H9 (cell line): ENCODE results near the gene STAMBP. TPM values are rescaled to one million over a fixed set of nuclear protein-coding genes. Genes with fewer than 3 reads are reported as not detected.

ENCODE experiments used
- DNase-seq: peaks from one replicate; pipeline ENCODE4 v3.0.0-alpha.2; 2017
- H2AFZ ChIP-seq: one replicate; pipeline ENCODE4 v1.6.1; 2013; ENCODE audit warnings: mild to moderate bottlenecking, low read length, control low read depth, moderate library complexity
- H2AK5ac ChIP-seq: 2 replicates; pipeline ENCODE4 v1.6.1; 2013; ENCODE audit warnings: low read length, control low read depth, mixed read lengths; ENCODE audit not compliant: insufficient read length
- H2BK120ac ChIP-seq: one replicate; pipeline ENCODE4 v1.6.1; 2013; ENCODE audit warnings: low read depth, mild to moderate bottlenecking, low read length, control low read depth, inconsistent platforms; ENCODE audit not compliant: poor library complexity, severe bottlenecking
- H2BK12ac ChIP-seq: 2 replicates; pipeline ENCODE4 v1.6.1; 2013; ENCODE audit warnings: low read length, control low read depth, mixed read lengths, low read depth; ENCODE audit not compliant: insufficient read length
- H2BK15ac ChIP-seq: 2 replicates; pipeline ENCODE4 v1.6.1; 2013; ENCODE audit warnings: low read depth, low read length, control low read depth
- H2BK20ac ChIP-seq: one replicate; pipeline ENCODE4 v1.6.1; 2013; ENCODE audit warnings: low read depth, mild to moderate bottlenecking, low read length, control low read depth, inconsistent platforms; ENCODE audit not compliant: poor library complexity, severe bottlenecking
- H2BK5ac ChIP-seq: 2 replicates; pipeline ENCODE4 v1.6.1; 2013; ENCODE audit warnings: low read length, control low read depth, mixed read lengths; ENCODE audit not compliant: insufficient read length
- H3K14ac ChIP-seq: 2 replicates; pipeline ENCODE4 v1.6.1; 2013; ENCODE audit warnings: low read length, control low read depth; ENCODE audit not compliant: insufficient read depth
- H3K18ac ChIP-seq: 2 replicates; pipeline ENCODE4 v1.6.1; 2013; ENCODE audit warnings: low read depth, mild to moderate bottlenecking, mixed read lengths, low read length, control low read depth; ENCODE audit not compliant: insufficient read length
- H3K23ac ChIP-seq: 2 replicates; pipeline ENCODE4 v1.6.1; 2013; ENCODE audit warnings: low read length, control low read depth, mixed read lengths, low read depth; ENCODE audit not compliant: insufficient read length
- H3K23me2 ChIP-seq: 2 replicates; pipeline ENCODE4 v1.6.1; 2013; ENCODE audit warnings: low read depth, mild to moderate bottlenecking, mixed read lengths, low read length, control low read depth; ENCODE audit not compliant: insufficient read length, poor library complexity, severe bottlenecking
- H3K27ac ChIP-seq: 2 replicates; pipeline ENCODE4 v1.5.1; 2013; ENCODE audit warnings: low read length, control low read depth, mixed read lengths, low read depth; ENCODE audit not compliant: insufficient read length
- H3K27me3 ChIP-seq: 2 replicates; pipeline ENCODE4 v1.6.1; 2013; ENCODE audit warnings: low read length, control low read depth, inconsistent platforms; ENCODE audit not compliant: insufficient read depth
- H3K4ac ChIP-seq: 2 replicates; pipeline ENCODE4 v1.6.1; 2013; ENCODE audit warnings: low read depth, mild to moderate bottlenecking, control low read depth, inconsistent platforms, low read length, moderate library complexity
- H3K4me1 ChIP-seq: 2 replicates; pipeline ENCODE4 v1.6.1; 2013; ENCODE audit warnings: low read length, control low read depth, inconsistent platforms; ENCODE audit not compliant: insufficient read depth
- H3K4me2 ChIP-seq: 2 replicates; pipeline ENCODE4 v1.6.1; 2013; ENCODE audit warnings: low read length, control low read depth, mixed read lengths; ENCODE audit not compliant: insufficient read length, insufficient read depth
- H3K56ac ChIP-seq: 2 replicates; pipeline ENCODE4 v1.6.1; 2013; ENCODE audit warnings: low read depth, mild to moderate bottlenecking, mixed read lengths, low read length, control low read depth; ENCODE audit not compliant: insufficient read length
- H3K79me1 ChIP-seq: 2 replicates; pipeline ENCODE4 v1.6.1; 2013; ENCODE audit warnings: low read depth, mild to moderate bottlenecking, moderate library complexity, low read length, control low read depth, inconsistent platforms; ENCODE audit not compliant: insufficient read depth, poor library complexity, severe bottlenecking
- H3K79me2 ChIP-seq: 2 replicates; pipeline ENCODE4 v1.6.1; 2013; ENCODE audit warnings: low read length, control low read depth, inconsistent platforms; ENCODE audit not compliant: insufficient read depth
- H3K9ac ChIP-seq: 2 replicates; pipeline ENCODE4 v1.6.1; 2013; ENCODE audit warnings: low read length, control low read depth, mixed read lengths; ENCODE audit not compliant: insufficient read length; ENCODE audit errors: extremely low read depth
- H3K9me3 ChIP-seq: one replicate; pipeline ENCODE4 v1.6.1; 2013; ENCODE audit warnings: low read depth, low read length, inconsistent platforms; ENCODE audit not compliant: control insufficient read depth
- H3T11ph ChIP-seq: one replicate; pipeline ENCODE4 v1.6.1; 2013; ENCODE audit warnings: mild to moderate bottlenecking, low read length, control low read depth, inconsistent platforms
- H4K20me1 ChIP-seq: one replicate; pipeline ENCODE4 v1.6.1; 2013; ENCODE audit not compliant: control insufficient read depth, insufficient read length, insufficient read depth
- H4K5ac ChIP-seq: 2 replicates; pipeline ENCODE4 v1.6.1; 2013; ENCODE audit warnings: low read depth, mild to moderate bottlenecking, mixed read lengths, low read length, control low read depth; ENCODE audit not compliant: insufficient read length
- H4K8ac ChIP-seq: replicated peaks from 2 replicates; pipeline ENCODE4 v1.6.1; 2013; ENCODE audit warnings: low read length, control low read depth, mixed read lengths, low read depth; ENCODE audit not compliant: insufficient read length
- H4K91ac ChIP-seq: 2 replicates; pipeline ENCODE4 v1.6.1; 2013; ENCODE audit warnings: low read depth, mild to moderate bottlenecking, moderate library complexity, mixed read lengths, low read length, control low read depth; ENCODE audit not compliant: insufficient read length
- H3K27ac Mint-ChIP-seq, 3 experiments: 2 replicates in 2 of 3; 3 replicates in 1 of 3; pipeline ENCODE4 v1.8.0; 2020 to 2021; ENCODE audit warnings: mixed read lengths in 3 of 3, mild to moderate bottlenecking in 1 of 3, moderate library complexity in 1 of 3
- H3K27me3 Mint-ChIP-seq: 2 replicates; pipeline ENCODE4 v1.8.0; 2021; ENCODE audit warnings: low read depth, mild to moderate bottlenecking, moderate library complexity, mixed read lengths
- H3K36me3 Mint-ChIP-seq, 3 experiments: 2 replicates in 2 of 3; 3 replicates in 1 of 3; pipeline ENCODE4 v1.8.0; 2020 to 2021; ENCODE audit warnings: low read depth in 3 of 3, mixed read lengths in 3 of 3; ENCODE audit not compliant: insufficient read depth in 1 of 3
- H3K4me1 Mint-ChIP-seq, 2 experiments: 2 replicates each; pipeline ENCODE4 v1.8.0; 2020; ENCODE audit warnings: mixed read lengths in 2 of 2
- H3K4me3 Mint-ChIP-seq, 2 experiments: 2 replicates in 1 of 2; 3 replicates in 1 of 2; pipeline ENCODE4 v1.8.0; 2020 to 2021; ENCODE audit warnings: mild to moderate bottlenecking in 2 of 2, mixed read lengths in 2 of 2, moderate library complexity in 1 of 2
- H3K9me3 Mint-ChIP-seq, 2 experiments: 2 replicates in 1 of 2; 3 replicates in 1 of 2; pipeline ENCODE4 v1.8.0; 2020; ENCODE audit warnings: mild to moderate bottlenecking in 2 of 2, mixed read lengths in 2 of 2, moderate library complexity in 1 of 2
- WGBS: extraction: QIAGEN DNeasy Blood & Tissue Kit; methylation state at CpG from one replicate; pipeline ENCODE4 v1.1.7; 2013; ENCODE audit warnings: missing lambda C conversion rate, low lambda C conversion rate, mixed read lengths; ENCODE audit not compliant: insufficient read length; ENCODE audit errors: extremely low coverage; 5-methylcytosine and 5-hydroxymethylcytosine counted together
- total RNA-seq: library from RNA; stranded (reverse); gene quantifications from 2 replicates; pipeline ENCODE4 v1.2.1, GENCODE V29; 2021
- TF ChIP-seq, protein P1 (sequence below): fragments of 200-600 bp; sonication (generic); conservative IDR thresholded peaks from 3 replicates; pipeline ENCODE4 v1.8.0; 2021; ENCODE audit warnings: antibody characterized with exemption, mild to moderate bottlenecking

STAMBP gene
- total RNA-seq, 1 experiment from 2014 or later, result 45.5 TPM

DNA sequence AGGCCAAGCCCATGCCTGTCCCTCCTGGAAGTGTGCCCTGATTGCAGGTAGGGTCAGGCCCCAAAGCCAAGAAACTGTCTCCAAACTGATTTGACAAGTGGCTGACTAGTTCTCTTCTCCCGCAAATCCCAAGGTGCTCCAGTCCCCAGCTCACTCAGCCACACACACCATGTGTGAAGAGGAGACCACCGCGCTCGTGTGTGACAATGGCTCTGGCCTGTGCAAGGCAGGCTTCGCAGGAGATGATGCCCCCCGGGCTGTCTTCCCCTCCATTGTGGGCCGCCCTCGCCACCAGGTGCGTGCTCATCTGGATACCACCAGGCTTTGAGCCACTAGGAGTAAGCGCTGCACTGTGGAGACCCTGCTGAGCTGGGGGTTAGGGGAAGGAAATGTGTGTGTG, 72.4 kb downstream of the STAMBP start:
- no peak overlapping the region for H4K8ac ChIP-seq
- Mint-ChIP-seq H3K4me1 (peaks cover 4 to 6% of the 10 kb centered on the region in 2 experiments; a peak in 1 of 4 replicates), H3K9me3 (no peaks in the 10 kb centered on the region), H3K27ac (no peak overlapping the region), H3K36me3 (no peaks in the 10 kb centered on the region; a peak in 1 of 7 replicates), H3K27me3 (peaks cover 8% of the 10 kb centered on the region), H3K4me3 (no peak overlapping the region)
- no peak overlapping the region for H3T11ph ChIP-seq
- H2BK5ac ChIP-seq, result no peak overlapping the region
- H3K4me2 ChIP-seq, result no peak overlapping the region
- H3K23me2 ChIP-seq, result no peaks in the 10 kb centered on the region
- no peak overlapping the region for H3K23ac ChIP-seq
- no peak overlapping the region for H3K27ac ChIP-seq
- H2BK12ac ChIP-seq, result no peak overlapping the region
- H3K79me2 ChIP-seq, result no peaks in the 10 kb centered on the region
- no peak overlapping the region for H4K91ac ChIP-seq
- H3K4ac ChIP-seq, result no peak overlapping the region
- no peak overlapping the region for H2BK120ac ChIP-seq
- no peaks in the 10 kb centered on the region for H3K4me1 ChIP-seq
- H3K27me3 ChIP-seq, result no peaks in the 10 kb centered on the region
- H3K14ac ChIP-seq, result no peak overlapping the region; the same call in 1 of the 2 replicates
- H3K79me1 ChIP-seq, result no peaks in the 10 kb centered on the region
- H2AFZ ChIP-seq, result no peak overlapping the region
- no peak for DNase-seq
- H2AK5ac ChIP-seq, result no peak overlapping the region
- no peaks in the 10 kb centered on the region for H4K20me1 ChIP-seq
- no peak overlapping the region for H4K5ac ChIP-seq
- H2BK20ac ChIP-seq, result no peak overlapping the region
- no peak overlapping the region for H2BK15ac ChIP-seq
- no peak overlapping the region for H3K9ac ChIP-seq
- no peak overlapping the region for H3K18ac ChIP-seq
- H3K56ac ChIP-seq, result no peak overlapping the region
- TF ChIP-seq, protein P1, sequence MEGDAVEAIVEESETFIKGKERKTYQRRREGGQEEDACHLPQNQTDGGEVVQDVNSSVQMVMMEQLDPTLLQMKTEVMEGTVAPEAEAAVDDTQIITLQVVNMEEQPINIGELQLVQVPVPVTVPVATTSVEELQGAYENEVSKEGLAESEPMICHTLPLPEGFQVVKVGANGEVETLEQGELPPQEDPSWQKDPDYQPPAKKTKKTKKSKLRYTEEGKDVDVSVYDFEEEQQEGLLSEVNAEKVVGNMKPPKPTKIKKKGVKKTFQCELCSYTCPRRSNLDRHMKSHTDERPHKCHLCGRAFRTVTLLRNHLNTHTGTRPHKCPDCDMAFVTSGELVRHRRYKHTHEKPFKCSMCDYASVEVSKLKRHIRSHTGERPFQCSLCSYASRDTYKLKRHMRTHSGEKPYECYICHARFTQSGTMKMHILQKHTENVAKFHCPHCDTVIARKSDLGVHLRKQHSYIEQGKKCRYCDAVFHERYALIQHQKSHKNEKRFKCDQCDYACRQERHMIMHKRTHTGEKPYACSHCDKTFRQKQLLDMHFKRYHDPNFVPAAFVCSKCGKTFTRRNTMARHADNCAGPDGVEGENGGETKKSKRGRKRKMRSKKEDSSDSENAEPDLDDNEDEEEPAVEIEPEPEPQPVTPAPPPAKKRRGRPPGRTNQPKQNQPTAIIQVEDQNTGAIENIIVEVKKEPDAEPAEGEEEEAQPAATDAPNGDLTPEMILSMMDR, result no peak
- no peaks in the 10 kb centered on the region for H3K9me3 ChIP-seq
- no CpG with 5 or more reads among the region's 10 CpGs for WGBS
